Frontal cortex (tissue), 4 donors: ENCODE results near the gene PNPLA8. TPM values are rescaled to one million over a fixed set of nuclear protein-coding genes. Genes with fewer than 3 reads are reported as not detected.

Experiments used
- DNase-seq, 2 donors: peaks; one replicate each; pipeline ENCODE4 v3.0.0; 2012; ENCODE audit warnings: low spot score in 2 of 2
- FAIRE-seq: peaks from 2 replicates; lab custom pipeline; 2012; peaks lifted over from hg19 to GRCh38; lab: Jason Lieb, UNC
- total RNA-seq: library from RNA; depleted of rRNA; stranded (reverse); fragments of >200 nt; gene quantifications from one replicate; pipeline ENCODE4 v1.2.3, GENCODE V29; 2014
- donor health status: control.
- donor health status: control.
- donor health status: control.

The PNPLA8 gene
- total RNA-seq, 1 donor from 2014 or later, result 85.6 TPM

DNA sequence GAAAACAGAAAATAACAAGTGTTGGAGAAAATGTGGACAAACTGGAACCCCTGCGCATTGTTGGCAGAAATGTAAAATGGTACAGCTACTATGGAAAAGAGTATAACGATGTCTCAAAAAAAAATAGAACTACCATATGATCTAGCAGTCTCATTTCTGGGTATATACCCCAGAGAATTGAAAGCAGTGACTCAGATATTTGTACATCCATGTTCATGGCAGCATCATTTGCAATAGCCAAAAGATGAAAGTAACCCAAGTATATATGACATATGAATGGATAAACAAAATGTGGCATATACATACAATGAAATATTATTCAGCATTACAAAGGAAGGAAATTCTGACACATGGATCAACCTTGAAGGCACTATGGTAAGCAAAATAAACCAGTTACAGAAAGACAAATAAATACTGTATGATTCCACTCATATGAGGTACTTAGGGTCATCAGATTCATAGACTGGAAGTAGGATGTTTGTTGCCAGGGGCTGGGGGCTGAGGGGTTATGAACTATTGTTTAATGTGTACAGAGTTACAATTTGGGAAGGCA, 74.6 kb downstream of the PNPLA8 start:
- FAIRE-seq (no peak), DNase-seq (no peak)

DNA sequence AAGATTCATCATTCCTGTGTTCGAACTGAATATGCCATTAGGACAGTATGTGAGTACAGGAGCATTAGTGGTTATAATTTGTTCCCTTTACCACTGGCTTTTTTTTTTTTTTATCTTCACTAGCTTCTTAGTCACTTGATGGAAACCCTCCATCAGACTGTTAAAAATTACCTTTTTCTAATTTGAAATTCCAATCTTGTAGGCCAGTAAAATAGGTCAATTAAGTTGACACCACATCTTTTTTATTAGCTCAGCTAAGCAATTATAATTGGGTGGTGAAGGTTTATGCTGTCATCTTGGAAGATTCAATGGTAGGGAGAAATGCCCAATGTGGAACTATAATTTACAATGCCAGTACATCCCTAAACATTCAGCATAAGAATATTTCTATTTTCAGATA, 75.8 kb downstream of the PNPLA8 start:
- FAIRE-seq, result no peak
- no peak for DNase-seq

DNA sequence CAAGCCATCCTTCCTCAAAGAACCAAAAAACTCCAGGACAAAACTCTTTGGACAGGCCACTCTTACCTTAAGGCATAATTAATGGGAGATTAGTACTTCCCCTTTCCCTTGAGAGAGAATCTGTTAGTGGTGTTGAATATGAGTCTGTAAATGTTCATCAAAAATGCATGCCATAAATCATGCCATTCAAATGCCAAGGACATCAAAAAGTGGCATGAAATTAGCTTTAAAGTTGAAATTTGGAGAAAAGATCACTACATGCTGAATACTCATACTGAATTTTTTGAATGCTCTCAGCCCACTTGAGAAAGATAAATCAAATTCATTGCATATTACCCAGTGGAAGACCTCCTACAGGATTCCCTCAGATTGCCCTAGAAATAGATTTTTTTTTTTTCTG, 76.4 kb downstream of the PNPLA8 start:
- DNase-seq, result no peak
- no peak for FAIRE-seq

DNA sequence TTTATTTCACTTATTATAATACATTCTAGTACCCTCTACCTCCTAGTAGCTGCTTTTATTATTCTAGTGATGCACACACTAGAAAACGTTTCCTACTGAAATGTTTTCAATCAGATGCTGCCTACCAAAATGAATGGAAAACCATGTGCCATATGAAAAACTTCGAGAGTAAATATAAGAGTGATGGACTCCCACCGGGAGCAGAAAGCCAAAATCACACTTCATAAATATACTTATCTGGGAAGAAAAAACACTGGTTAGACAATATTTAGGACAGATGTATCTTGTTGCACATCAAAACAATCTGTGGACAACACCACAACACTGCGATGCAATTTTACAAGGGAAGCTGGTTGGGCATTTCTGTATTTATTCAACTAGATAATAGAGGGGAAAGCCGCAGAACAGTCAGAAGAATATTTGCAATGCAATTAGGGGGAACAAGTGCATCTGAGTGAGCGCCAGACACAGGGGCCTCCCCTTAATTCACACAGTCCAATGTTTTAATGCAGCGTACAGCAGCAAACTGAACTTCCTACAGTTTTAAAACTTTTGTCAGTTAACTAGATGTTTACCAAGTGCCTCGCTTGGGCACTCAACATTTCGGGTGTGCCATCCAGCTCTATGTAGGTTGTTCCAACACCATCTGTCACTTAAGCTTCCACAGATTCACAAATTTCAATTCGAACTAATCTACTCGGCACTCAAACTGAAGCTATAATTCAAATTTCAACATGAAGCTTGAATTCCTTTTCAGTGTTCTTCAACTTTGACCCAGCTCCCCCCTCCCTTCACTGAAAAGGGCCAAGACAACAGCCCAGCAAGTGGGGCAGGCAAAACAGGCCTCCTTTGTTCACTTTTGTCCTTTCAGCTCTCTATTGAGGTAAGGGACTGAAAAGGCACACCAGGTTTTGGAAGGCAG, 77.1 kb downstream of the PNPLA8 start:
- DNase-seq, result no peak

GRCh38 chr7:108442039-108442568, 83.8 kb downstream of the PNPLA8 start:
- DNase-seq, result no peak

More for the DNA sequence above, 77.1 kb downstream of the PNPLA8 start:
- no peak for FAIRE-seq

GRCh38 chr7:108441392-108441955, 84.5 kb downstream of the PNPLA8 start:
- no peak for FAIRE-seq

More at GRCh38 chr7:108442039-108442568, 83.8 kb downstream of the PNPLA8 start:
- no peak for FAIRE-seq

DNA sequence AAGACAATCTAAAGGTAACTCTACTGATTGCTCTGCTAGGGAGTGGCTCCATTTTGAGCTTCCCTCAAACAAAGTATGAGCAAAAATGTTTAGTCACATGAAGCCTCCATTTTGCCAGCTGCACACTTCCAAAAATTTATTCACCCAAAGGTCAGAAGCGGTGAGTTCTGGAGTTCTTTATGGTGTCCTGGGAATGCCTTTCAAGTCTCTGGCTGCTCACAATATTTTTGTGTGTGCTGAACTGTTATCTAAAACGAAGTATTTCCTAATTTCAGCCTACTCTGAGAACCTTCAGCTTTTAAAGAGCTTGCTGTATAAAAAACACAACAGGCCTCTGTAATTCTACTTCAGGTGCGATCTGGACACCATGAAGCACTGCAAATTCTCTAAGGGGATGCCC, 85.3 kb downstream of the PNPLA8 start:
- FAIRE-seq, result no peak

More at GRCh38 chr7:108441392-108441955, 84.5 kb downstream of the PNPLA8 start:
- DNase-seq, result no peak

DNA sequence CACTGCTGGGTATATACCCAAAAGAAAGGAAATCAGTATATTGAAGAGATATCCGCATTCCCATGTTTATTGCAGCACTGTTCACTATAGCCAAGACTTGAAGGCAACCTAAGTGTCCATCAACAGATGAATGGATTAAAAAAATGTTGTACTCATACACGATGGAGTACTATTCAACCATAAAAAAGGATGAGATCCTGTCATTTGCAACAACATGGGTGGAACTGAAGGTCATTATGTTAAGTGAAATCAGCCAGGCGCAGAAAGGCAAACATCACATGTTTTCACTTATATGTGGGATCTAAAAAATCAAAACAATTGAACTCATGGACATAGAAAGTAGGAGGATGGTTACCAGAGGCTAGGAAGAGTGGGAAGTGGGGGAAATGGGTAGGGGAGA, 89.0 kb downstream of the PNPLA8 start:
- no peak for DNase-seq
- FAIRE-seq, result no peak

More for the DNA sequence above, 85.3 kb downstream of the PNPLA8 start:
- DNase-seq, result no peak

DNA sequence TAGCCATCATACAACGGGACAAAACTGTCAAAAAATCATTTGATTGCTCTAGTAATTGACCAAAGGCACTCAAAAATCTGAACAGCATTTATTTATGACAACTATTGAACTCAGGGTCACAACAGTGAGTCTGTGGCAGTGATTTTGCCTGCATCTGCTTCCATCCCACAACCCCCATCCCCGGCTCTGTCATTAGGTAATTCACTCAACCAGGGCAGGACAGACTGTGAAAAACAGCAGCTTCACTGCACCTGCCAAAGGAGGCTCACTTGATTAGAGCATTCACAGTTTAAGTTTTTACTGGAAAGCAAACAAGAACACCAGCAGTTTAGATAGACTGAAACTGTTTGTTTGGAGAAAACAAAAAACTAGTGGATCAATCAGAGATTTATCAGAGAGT, 91.9 kb downstream of the PNPLA8 start:
- DNase-seq (no peak), FAIRE-seq (no peak)

DNA sequence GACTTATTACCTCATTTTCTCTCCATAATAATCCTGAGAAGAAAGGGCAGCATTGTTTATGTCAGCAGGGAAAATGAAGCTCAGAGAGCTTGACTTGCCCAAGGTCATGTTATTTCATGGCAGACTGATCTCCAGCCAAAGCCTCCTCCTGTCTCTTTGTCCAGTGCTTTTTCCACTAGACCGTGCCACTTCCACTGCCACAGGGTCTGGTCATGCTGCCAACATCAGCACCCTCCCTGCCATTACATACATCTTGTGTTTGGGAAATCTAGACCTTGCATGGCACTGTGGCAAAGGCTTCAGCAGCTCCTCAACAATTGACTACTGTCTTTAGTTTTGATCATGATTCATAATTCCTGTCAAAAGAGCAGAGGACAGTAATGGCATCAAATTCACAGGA, 94.8 kb downstream of the PNPLA8 start:
- no peak for DNase-seq
- no peak for FAIRE-seq

DNA sequence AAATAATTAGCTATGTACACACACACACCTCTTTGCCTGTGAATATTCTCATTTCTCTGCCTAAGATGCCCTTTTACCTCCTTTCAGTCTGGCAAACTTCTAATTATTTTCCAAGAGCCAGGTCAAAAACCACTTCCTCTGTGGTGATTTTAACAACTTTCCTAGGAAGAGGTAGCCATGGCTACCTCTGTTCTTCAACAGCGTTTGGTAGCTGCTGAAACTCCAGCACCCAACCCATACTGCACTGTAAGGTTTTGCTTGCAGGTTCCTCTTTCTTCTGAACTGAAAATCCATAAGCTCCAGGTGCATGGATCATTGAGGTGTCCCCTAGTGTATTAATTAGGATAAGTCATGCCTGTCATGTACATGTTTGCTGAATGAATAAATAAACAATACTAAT, 95.3 kb downstream of the PNPLA8 start:
- DNase-seq (no peak), FAIRE-seq (no peak)

- FAIRE-seq (no peak), DNase-seq (no peak)
These were observed 98.2 kb downstream of the PNPLA8 start for GRCh38 chr7:108427766-108428165.

DNA sequence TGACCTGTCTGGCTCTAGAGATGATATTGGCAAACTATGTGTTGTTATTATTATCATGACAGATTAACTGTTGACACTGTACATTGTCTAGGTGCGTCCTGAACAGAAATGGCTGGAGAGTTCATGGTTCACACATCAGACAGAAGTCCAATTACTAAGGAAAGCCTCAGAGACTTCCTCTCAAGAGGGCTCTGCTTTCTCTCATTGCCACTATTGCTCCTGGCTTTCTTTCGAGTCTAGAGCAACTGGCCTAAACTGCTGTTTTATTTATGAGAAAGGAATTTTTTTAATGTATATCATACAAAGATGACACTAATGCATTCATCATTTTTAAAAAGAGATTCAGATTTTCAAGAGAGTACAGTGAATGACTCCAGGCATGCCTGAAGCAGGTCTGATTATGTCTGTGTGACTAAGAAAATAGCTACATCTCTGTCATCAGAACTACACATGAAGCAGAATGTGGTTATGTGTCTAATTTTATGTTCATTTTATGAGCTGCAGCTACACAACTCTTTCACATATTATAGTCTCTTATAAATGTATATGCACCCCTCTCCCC, 100.1 kb downstream of the PNPLA8 start:
- DNase-seq, result no peak
- no peak for FAIRE-seq

- DNase-seq, result no peak
- no peak for FAIRE-seq
These were observed 101.9 kb downstream of the PNPLA8 start for GRCh38 chr7:108424013-108424412.

DNA sequence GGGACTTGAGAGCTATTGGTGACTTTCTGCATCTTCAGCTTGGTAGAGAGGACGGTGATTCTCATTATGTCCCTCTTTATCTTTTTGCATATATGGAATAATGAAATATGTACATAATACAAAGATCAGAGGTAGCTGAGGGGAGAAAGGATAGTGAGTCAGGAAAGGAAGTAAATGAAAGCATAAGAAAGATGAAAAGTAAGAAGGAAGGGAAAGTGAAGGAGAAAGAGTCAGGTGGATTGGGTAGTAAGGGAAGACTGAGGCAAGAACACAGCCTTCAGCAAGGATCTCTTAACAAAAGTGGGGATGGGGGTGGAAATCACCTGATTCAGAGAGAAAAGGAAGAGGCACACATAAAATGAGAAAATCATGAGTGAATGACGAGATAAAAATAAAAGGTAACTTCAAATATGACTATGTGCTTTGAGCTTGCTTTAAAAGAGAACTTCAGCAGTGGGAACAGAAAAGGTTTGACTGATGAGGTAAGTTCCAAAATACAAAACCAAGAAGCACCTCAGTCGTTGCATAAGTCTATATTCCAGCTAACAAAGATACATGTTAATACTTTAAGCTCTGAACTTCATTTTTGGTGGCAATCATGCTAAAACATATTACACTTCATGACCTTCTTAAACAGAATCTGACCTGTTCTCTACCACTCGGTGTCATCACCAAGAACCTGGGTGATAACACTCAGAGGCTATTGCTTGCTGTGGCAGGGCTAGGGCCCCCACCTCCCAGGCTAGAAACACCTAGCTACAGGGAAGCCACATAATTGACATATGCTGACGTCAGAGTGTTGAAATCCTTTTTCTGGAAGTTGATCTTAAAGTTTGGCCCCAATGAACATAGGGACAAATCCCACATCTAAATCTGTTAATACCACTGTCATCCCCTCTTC, 102.6 kb downstream of the PNPLA8 start:
- FAIRE-seq (no peak), DNase-seq (no peak)

GRCh38 chr7:108421720-108422331, 104.1 kb downstream of the PNPLA8 start:
- DNase-seq (no peak), FAIRE-seq (no peak)
